ENCODE measurements around the gene TTC3.

The TTC3 gene

GRCh38 chr21:37181059-37181458 lies 108.0 kb downstream of the TTC3 start:
- TF ChIP-seq GATA3 (IDR thresholded peaks at IDR 0.05; ENCODE audit: low read depth, low read length) = no peak
- TF ChIP-seq GATA2 (IDR thresholded peaks at IDR 0.05; ENCODE audit: low read depth, low read length) = no peak

- no peak for TF ChIP-seq GATA3 (IDR thresholded peaks at IDR 0.05; ENCODE audit: low read depth, low read length)
- TF ChIP-seq GATA2 (IDR thresholded peaks at IDR 0.05; ENCODE audit: low read depth, low read length) = no peak
Observed at GRCh38 chr21:37182222-37182621, 109.2 kb downstream of the TTC3 start.

GRCh38 chr21:37183749-37184148 lies 110.7 kb downstream of the TTC3 start:
- TF ChIP-seq GATA3 (IDR thresholded peaks at IDR 0.05; ENCODE audit: low read depth, low read length) (no peak), GATA2 (IDR thresholded peaks at IDR 0.05; ENCODE audit: low read depth, low read length) (no peak)

- TF ChIP-seq GATA2 (IDR thresholded peaks at IDR 0.05; ENCODE audit: low read depth, low read length) (no peak), GATA3 (IDR thresholded peaks at IDR 0.05; ENCODE audit: low read depth, low read length) (no peak)
Observed at GRCh38 chr21:37184784-37185593, 111.9 kb downstream of the TTC3 start.

GRCh38 chr21:37186983-37187382 lies 113.9 kb downstream of the TTC3 start:
- TF ChIP-seq GATA2 (IDR thresholded peaks at IDR 0.05; ENCODE audit: low read depth, low read length) = no peak
- no peak for TF ChIP-seq GATA3 (IDR thresholded peaks at IDR 0.05; ENCODE audit: low read depth, low read length)

GRCh38 chr21:37188825-37189224 lies 115.8 kb downstream of the TTC3 start:
- TF ChIP-seq GATA2 (IDR thresholded peaks at IDR 0.05; ENCODE audit: low read depth, low read length) (no peak), GATA3 (IDR thresholded peaks at IDR 0.05; ENCODE audit: low read depth, low read length) (no peak)

GRCh38 chr21:37192019-37192418 lies 119.0 kb downstream of the TTC3 start:
- TF ChIP-seq GATA2 (IDR thresholded peaks at IDR 0.05; ENCODE audit: low read depth, low read length) = no peak

- TF ChIP-seq GATA2 (IDR thresholded peaks at IDR 0.05; ENCODE audit: low read depth, low read length) = no peak
- no peak for TF ChIP-seq GATA3 (IDR thresholded peaks at IDR 0.05; ENCODE audit: low read depth, low read length)
Observed at GRCh38 chr21:37193006-37193405, 120.0 kb downstream of the TTC3 start.

- TF ChIP-seq GATA2 (IDR thresholded peaks at IDR 0.05; ENCODE audit: low read depth, low read length) (no peak), GATA3 (IDR thresholded peaks at IDR 0.05; ENCODE audit: low read depth, low read length) (no peak)
Observed at GRCh38 chr21:37193676-37194075, 120.6 kb downstream of the TTC3 start.

GRCh38 chr21:37195059-37195458 lies 122.0 kb downstream of the TTC3 start:
- TF ChIP-seq GATA3 (IDR thresholded peaks at IDR 0.05; ENCODE audit: low read depth, low read length) (no peak), GATA2 (IDR thresholded peaks at IDR 0.05; ENCODE audit: low read depth, low read length) (no peak)

- TF ChIP-seq GATA3 (IDR thresholded peaks at IDR 0.05; ENCODE audit: low read depth, low read length) = no peak
- TF ChIP-seq GATA2 (IDR thresholded peaks at IDR 0.05; ENCODE audit: low read depth, low read length) = no peak
Observed at GRCh38 chr21:37195610-37196009, 122.6 kb downstream of the TTC3 start.

- TF ChIP-seq GATA3 (IDR thresholded peaks at IDR 0.05; ENCODE audit: low read depth, low read length) (no peak), GATA2 (IDR thresholded peaks at IDR 0.05; ENCODE audit: low read depth, low read length) (no peak)
Observed at GRCh38 chr21:37196847-37197246, 123.8 kb downstream of the TTC3 start.

GRCh38 chr21:37197746-37198145 lies 124.7 kb downstream of the TTC3 start:
- TF ChIP-seq GATA2 (IDR thresholded peaks at IDR 0.05; ENCODE audit: low read depth, low read length) = no peak
- TF ChIP-seq GATA3 (IDR thresholded peaks at IDR 0.05; ENCODE audit: low read depth, low read length) = no peak

- TF ChIP-seq GATA2 (IDR thresholded peaks at IDR 0.05; ENCODE audit: low read depth, low read length) (no peak), GATA3 (IDR thresholded peaks at IDR 0.05; ENCODE audit: low read depth, low read length) (no peak)
Observed at GRCh38 chr21:37199057-37199924, 126.2 kb downstream of the TTC3 start.
